OCI-LY3 (cell line): Measurements from ENCODE around the gene ETFB.

Source experiments
- EZH2phosphoT487 ChIP-seq: fragments of 200-600 bp; shearing (Covaris generic); IDR thresholded peaks from 2 replicates; pipeline ENCODE4 v1.6.1; 2018; ENCODE audit warnings: antibody characterized with exemption, mixed run types, low read depth
- TF ChIP-seq, protein P1 (sequence below): fragments of 200-600, 300-600 bp; sonication (generic); IDR thresholded peaks from 2 replicates; pipeline ENCODE4 v1.5.1; 2014; ENCODE audit warnings: antibody characterized with exemption, low read length, low read depth

DNA sequence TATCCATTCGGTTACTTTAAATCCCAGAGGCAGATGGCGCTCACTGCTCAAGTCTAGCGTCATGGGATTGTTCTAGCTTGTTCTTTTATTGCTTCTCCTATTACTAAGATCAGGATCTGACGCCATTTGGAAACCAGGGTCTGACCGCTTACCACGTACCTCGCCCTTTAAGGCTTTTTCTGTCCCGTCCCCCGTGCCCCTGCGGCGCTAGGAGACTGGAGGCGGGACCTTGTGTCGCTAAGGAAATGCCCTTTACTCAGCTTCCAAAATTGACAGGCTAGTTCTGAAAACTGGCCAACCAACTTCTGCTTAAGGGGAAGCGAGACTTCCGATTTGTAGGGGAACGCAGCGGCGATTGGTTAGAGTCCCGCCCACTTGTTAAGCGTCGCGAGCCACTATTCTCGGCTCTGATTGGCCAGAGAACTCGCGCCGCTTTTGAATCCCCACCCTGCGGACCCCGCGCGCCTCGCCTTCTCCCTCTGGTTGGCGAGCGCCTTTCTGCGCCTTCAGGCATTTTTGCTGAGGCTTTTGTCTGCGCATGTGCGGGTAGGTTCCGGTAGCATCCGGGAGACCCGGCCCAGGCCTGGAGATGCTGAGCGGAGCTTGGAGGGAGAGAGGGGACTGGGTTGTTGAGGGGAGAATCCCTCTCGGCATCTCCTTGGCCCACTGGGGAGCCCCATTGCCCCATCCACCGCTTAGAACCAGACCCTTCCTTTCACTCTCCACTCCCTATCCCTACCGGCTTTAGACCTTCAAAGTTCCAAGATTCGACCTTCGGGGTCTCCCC is 28.1 kb upstream of the ETFB start:
- TF ChIP-seq, protein P1, sequence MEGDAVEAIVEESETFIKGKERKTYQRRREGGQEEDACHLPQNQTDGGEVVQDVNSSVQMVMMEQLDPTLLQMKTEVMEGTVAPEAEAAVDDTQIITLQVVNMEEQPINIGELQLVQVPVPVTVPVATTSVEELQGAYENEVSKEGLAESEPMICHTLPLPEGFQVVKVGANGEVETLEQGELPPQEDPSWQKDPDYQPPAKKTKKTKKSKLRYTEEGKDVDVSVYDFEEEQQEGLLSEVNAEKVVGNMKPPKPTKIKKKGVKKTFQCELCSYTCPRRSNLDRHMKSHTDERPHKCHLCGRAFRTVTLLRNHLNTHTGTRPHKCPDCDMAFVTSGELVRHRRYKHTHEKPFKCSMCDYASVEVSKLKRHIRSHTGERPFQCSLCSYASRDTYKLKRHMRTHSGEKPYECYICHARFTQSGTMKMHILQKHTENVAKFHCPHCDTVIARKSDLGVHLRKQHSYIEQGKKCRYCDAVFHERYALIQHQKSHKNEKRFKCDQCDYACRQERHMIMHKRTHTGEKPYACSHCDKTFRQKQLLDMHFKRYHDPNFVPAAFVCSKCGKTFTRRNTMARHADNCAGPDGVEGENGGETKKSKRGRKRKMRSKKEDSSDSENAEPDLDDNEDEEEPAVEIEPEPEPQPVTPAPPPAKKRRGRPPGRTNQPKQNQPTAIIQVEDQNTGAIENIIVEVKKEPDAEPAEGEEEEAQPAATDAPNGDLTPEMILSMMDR, result peak; percentile 60
- no peak for TF ChIP-seq EZH2phosphoT487
